GM18507 (cell line): ENCODE measurements around the gene OLFM2.

Experiments
- DNase-seq: peaks from one replicate; pipeline ENCODE4 v3.0.0; 2011; ENCODE audit warnings: low read depth; ENCODE audit not compliant: insufficient read length; ENCODE audit errors: extremely low spot score
- FAIRE-seq: peaks from 2 replicates; lab custom pipeline; 2011; peaks lifted over from hg19 to GRCh38; lab: Jason Lieb, UNC

The OLFM2 gene

GRCh38 chr19:9871626-9872338 lies 64.5 kb downstream of the OLFM2 start:
- FAIRE-seq (no peak), DNase-seq (no peak)

- no peak for FAIRE-seq
These were observed 67.2 kb downstream of the OLFM2 start for GRCh38 chr19:9868983-9869617.

GRCh38 chr19:9865732-9866501 lies 70.4 kb downstream of the OLFM2 start:
- no peak for DNase-seq

More at GRCh38 chr19:9868983-9869617, 67.2 kb downstream of the OLFM2 start:
- DNase-seq: no peak

GRCh38 chr19:9863759-9864158 lies 72.6 kb downstream of the OLFM2 start:
- DNase-seq (no peak), FAIRE-seq (no peak)

More at GRCh38 chr19:9865732-9866501, 70.4 kb downstream of the OLFM2 start:
- no peak for FAIRE-seq

GRCh38 chr19:9862938-9863337 lies 73.4 kb downstream of the OLFM2 start:
- DNase-seq (no peak), FAIRE-seq (no peak)

GRCh38 chr19:9861503-9861902 lies 74.8 kb downstream of the OLFM2 start:
- no peak for FAIRE-seq
- DNase-seq: no peak

GRCh38 chr19:9860407-9860806 lies 75.9 kb downstream of the OLFM2 start:
- no peak for DNase-seq
- FAIRE-seq: no peak

GRCh38 chr19:9858766-9859165 lies 77.5 kb downstream of the OLFM2 start:
- FAIRE-seq (no peak), DNase-seq (no peak)

GRCh38 chr19:9857920-9858746 lies 78.2 kb downstream of the OLFM2 start:
- FAIRE-seq: no peak
- DNase-seq: no peak

GRCh38 chr19:9857076-9857721 lies 79.1 kb downstream of the OLFM2 start:
- FAIRE-seq (no peak), DNase-seq (no peak)

- no peak for DNase-seq
- FAIRE-seq: no peak
These were observed 79.7 kb downstream of the OLFM2 start for GRCh38 chr19:9856609-9857008.

GRCh38 chr19:9854282-9854846 lies 82.0 kb downstream of the OLFM2 start:
- DNase-seq: no peak
- FAIRE-seq: no peak

GRCh38 chr19:9850235-9850959 lies 85.9 kb downstream of the OLFM2 start:
- FAIRE-seq: no peak
- no peak for DNase-seq

- FAIRE-seq: no peak
These were observed 86.5 kb downstream of the OLFM2 start for GRCh38 chr19:9849791-9850190.

GRCh38 chr19:9848762-9849161 lies 87.6 kb downstream of the OLFM2 start:
- DNase-seq: no peak

More at GRCh38 chr19:9849791-9850190, 86.5 kb downstream of the OLFM2 start:
- no peak for DNase-seq

GRCh38 chr19:9848060-9848459 lies 88.3 kb downstream of the OLFM2 start:
- FAIRE-seq: no peak

More at GRCh38 chr19:9848762-9849161, 87.6 kb downstream of the OLFM2 start:
- no peak for FAIRE-seq

GRCh38 chr19:9847087-9847671 lies 89.1 kb downstream of the OLFM2 start:
- FAIRE-seq (no peak), DNase-seq (no peak)

More at GRCh38 chr19:9848060-9848459, 88.3 kb downstream of the OLFM2 start:
- DNase-seq: no peak
